Stimulated activated CD4-positive, alpha-beta T cell treated with anti-CD3 and anti-CD28 coated beads, TNF-alpha, amount 100 ng/mL, for 48 hours (primary cell): Measurements from ENCODE around the gene MRPL41.
A peak's percentile ranks its signal among the peaks of the same experiment; 100 is the strongest.
"Not testable (repeated sequence)": the region's sequence is repeated elsewhere in the genome, so short reads cannot be mapped to it uniquely, and the experiment has no call there.

Source experiments
- DNase-seq, 3 donors: peaks; one replicate each; pipeline ENCODE4 v3.0.0-alpha.2; 2020; ENCODE audit warnings: low read depth in 3 of 3

MRPL41 gene

DNA sequence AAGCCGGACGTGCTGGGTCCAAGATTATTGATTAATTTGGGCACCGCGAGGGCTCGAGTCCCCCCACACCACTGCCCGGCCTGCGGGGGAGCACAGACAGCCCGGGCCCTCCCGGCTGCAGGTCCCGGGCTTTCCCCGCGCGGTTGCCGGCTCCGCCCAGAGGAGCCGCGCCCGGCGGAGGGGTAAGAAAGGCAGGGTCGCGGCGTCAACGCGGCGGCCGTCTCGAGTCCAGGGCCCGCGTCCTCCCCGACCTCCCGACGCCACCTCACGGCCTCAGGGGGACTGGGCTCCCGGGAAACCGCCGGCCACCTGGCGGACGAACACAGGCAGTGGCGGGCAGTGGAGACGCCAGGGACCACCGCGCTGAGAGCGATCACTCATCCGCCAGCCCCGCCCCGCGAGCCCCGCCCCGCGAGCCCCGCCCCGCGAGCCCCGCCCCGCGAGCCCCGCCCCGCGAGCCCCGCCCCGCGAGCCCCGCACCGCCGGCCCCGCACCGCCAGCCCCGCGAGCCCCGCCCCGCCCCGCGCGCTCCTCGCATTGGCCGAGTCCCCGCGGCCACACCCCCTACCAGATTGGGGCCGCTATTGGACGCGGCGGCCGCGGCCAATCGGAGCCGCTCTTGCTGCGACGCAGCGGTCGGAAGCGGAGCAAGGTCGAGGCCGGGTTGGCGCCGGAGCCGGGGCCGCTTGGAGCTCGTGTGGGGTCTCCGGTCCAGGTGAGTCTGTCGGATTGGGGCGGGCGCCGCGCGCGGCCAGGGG, at the start of gene MRPL41:
MRPL41 (plus strand) TSS at position 616 of the 758 bp plus-strand sequence. CDS start 203 bp downstream, outside the sequence.
- peak; percentile 78 to 80 (median 80) for DNase-seq

DNA sequence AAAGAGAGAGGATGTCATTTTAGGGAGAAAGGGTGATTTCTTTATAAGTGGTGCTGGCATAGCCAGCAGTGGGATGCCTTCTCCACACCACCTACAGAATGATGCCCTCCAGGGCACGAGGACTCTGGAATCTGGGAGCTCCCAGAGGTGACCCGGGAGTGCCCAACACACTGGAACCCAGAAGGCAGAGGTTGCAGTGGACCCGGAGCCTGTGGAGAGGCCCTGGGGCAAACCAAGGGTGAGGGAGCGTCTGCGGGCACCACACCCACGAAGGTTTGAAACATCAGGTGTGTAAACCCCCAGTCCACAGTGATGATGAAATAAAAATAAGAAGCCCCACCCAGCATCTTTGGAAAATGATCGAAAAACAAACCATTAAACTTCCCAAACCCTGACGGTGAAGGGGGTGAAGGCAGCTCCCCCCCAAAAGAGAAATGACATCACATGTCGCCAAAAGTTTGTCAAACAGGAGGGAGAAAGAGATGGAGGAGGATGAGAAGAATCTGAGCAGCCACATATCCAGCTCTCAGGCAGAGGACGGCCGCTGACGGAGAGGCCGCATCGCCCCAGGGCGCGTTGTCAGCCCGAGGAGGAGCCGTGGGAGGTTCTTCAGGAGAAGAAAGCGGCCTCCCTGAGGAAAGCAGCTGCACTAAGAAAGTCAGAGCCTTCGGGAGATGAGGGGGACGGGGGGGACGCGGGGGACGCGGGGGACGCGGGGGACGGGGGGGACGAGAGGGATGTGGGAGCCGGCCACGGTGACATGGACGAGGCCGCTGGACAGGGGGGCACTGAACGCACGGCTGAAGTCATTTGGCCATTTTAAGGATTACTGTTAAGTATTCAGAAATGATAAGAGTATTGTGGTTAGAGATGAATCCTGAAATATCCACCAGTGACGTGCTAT, 49.4 kb upstream of the MRPL41 start:
- DNase-seq, result no peak

DNA sequence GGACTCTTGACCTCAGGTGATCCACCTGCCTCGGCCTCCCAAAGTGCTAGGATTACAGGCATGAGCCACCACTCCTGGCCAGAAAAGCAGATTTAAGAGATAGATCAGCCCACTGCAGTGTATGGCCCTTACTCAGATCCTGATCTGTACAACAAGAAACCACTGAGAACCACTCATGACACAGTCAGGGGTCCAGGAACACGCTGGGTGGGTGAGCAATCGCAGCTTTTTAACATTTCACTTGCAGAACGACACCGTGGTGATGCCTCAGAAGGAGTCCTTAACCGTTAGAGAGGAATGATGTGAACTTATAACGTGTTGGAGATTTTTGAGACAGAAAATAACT, 47.3 kb upstream of the MRPL41 start:
- no peak for DNase-seq

DNA sequence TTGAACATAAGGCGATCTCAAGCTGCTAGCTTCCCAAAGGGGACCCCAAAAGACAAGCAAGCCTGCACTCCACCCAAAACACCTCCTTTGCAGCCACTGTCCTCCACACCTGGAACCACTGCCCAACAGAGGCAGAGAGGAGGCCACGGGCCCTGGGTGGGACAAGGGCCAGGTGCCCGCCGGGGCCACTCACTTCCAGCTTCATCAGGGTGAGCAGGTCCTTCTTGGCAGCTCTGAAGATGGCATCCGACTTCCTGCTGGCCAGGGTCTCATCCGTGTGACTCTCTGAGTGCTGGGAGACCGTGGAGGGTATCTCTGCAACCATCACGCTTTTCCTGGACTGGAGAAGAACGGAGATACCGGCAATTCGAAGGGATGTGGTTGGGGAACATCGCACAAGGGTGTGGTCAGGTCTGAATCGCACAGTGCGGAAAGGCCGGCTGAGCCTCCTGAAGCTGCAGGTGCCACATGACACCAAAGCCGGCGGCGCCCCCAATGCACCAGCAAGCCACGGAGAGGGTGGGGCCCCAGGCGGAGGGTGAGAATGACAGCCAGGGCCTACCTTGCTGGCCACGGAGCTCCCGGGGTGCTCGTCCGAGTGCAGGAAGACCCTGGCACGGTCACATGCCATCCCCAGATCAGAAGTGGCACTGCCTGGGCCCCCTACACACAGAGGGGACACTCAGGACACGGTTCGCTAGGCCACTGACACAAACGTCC, 46.1 kb upstream of the MRPL41 start:
- DNase-seq, result no peak

GRCh38 chr9:137506274-137506673, 45.4 kb upstream of the MRPL41 start:
- no peak for DNase-seq

DNA sequence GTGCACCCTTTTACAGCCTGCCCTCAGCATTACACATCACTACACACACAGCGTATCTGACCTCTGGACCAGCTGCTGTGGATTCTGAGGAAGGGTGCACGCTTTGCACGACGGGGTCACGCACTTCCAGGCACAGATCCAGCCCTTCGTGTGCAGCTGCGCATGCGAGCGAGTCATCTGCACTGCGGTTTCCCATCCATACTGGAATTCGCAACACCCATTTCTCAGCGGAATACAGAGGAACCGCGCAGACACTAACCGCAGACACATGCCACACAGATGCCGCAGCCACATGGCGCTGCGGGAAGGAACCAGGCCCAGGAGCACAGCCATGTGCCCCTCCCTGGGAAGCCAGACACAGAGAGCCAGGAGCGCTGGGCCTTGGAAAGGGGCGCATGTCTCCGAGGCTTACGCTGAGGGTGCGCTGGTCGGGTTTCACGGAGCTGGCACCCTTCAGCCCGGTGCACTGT, 44.9 kb upstream of the MRPL41 start:
- no peak for DNase-seq

DNA sequence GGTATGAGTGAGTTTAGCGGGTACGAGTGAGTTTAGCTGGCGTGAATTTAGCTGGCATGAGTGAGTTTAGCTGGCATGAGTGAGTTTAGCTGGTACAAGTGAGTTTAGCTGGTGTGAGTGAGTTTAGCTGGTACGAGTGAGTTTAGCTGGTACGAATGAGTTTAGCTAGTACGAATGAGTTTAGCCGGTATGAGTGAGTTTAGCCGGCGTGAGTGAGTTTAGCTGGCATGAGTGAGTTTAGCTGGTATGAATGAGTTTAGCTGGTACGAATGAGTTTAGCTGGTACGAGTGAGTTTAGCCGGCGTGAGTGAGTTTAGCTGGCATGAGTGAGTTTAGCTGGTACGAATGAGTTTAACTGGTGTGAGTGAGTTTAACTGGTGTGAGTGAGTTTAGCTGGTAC, 42.5 kb upstream of the MRPL41 start:
- DNase-seq, result no peak

- not testable (repeated sequence) for DNase-seq
These were observed 40.6 kb upstream of the MRPL41 start for GRCh38 chr9:137511126-137511525.

DNA sequence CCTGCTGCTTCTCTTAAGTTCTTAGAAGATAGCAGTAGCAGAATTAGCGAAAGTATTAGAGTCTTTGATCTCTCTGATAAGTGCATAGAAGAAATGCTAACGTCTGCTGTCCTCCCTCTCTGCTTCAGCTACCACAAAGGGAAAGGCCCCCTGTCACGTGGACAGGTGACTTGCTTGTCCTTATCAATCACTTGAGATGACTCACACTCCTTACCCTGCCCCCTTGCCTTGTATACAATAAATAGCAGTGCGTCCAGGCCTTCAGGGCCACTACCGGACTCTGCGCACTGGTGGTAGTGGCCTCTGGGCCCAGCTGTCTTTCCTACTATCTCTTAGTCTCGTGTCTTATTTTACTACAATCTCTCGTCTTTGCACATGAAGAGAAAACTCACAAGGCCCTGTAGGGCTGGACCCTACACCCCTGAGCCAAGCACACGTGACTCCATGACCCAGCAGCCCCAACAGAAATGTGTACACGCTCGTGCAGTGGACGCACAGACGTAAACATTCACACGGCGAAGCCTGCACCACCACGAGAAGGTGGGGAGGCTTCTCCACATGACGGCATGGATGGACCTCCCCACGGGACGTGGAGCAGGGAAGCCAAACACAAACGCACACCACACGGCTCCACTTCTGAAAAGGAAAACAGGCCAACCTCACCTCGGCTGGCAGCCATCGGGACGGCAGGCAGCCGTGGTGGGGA, 39.8 kb upstream of the MRPL41 start:
- DNase-seq, result no peak

GRCh38 chr9:137513136-137513535, 38.5 kb upstream of the MRPL41 start:
- DNase-seq, result not testable (repeated sequence)

DNA sequence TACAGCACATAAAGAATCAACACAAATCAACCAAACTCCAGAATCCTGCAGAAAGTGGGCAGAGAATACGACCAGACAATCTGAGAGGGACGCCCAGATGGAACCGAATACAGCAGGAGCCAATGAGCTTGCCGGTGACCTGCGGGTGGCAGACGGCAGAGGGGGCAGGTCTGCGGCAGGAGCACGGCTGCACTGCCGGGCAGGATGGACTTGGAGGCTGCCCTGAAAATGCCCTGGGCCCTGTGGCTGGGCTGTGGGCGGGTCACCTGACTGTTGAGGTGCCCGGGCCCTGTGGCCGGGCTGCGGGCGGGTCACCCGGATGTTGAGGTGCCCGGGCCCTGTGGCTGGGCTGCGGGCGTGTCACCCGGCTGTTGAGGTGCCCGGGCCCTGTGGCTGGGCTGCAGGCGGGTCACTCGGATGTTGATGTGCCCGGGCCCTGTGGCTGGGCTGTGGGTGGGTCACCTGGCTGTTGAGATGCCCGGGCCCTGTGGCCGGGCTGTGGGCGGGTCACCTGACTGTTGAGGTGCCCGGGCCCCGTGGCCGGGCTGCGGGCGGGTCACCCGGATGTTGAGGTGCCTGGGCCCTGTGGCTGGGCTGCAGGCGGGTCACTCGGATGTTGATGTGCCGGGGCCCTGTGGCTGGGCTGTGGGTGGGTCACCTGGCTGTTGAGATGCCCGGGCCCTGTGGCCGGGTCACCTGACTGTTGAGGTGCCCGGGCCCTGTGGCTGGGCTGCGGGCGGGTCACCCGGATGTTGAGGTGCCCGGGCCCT, 37.7 kb upstream of the MRPL41 start:
- not testable (repeated sequence) for DNase-seq

DNA sequence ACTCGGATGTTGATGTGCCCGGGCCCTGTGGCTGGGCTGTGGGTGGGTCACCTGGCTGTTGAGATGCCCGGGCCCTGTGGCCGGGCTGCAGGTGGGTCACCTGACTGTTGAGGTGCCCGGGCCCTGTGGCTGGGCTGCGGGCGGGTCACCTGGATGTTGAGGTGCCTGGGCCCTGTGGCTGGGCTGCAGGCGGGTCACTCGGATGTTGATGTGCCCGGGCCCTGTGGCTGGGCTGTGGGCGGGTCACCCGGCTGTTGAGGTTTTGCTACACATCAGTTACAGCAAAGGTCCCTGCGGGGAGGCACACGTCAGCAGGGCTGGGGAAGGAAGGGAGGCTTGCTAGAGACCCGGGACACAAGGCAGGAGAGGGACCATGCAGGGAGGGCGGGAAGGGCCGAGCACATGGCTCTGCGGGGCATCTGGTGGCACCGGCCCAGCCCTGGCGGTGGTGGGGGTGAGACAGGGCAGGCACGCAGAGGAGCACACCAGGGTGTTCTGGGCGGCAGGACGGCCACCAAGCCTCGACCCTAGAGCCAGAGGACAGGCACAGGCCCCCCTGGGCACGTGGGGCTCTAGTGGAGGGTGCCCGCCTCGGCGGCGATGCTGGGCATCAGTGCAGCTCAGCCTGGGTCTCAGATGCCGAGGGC, 36.9 kb upstream of the MRPL41 start:
- no peak for DNase-seq

GRCh38 chr9:137515338-137515724, 36.3 kb upstream of the MRPL41 start:
- DNase-seq, result no peak

GRCh38 chr9:137516144-137516917, 35.3 kb upstream of the MRPL41 start:
- DNase-seq, result no peak

DNA sequence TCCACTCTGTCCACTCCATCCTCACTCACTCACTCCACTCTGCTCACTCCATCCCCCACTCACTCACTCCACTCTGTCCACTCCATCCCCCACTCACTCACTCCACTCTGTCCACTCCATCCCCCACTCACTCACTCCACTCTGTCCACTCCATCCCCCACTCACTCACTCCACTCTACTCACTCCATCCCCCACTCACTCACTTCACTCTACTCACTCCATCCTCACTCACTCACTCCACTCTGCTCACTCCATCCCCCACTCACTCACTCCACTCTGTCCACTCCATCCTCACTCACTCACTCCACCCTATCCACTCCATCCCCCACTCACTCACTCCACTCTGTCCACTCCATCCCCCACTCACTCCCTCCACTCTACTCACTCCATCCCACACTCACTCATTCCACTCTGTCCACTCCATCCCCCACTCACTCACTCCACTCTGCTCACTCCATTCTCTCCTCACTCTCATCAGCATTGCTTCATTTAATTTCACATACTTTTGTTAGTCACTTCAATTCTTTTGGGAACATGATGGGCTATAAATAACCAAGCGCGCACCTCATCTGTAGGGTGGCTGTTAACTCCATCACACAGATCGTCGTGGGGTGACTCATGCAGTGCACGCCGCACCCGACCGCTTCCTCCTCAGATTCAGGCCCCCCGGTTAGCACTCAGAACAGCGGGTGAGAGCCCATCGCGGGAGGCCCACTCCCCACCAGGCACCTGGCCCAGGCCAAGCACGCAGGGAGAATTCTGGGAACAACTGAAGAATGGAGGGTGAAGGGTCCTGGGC, 32.8 kb upstream of the MRPL41 start:
- DNase-seq, result not testable (repeated sequence)

DNA sequence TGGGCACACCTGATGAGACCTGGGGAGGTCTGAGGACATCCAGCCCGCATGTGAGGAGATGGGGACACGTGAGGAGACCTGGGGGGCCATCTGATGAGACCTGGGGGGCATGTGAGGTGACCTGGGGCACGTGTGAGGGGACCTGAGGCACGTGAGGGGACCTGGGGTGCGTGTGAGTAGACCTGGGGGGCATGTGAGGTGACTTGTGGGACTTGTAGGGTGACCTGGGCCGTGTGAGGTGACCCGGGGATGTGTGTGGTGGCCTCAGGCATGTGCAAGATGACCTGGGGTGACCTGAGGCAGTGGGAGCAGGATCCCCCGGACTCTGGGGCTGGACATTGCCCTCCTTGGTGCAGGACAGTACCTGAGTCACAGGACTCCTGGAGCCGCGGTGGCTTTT, 32.1 kb upstream of the MRPL41 start:
- DNase-seq, result no peak

GRCh38 chr9:137520614-137521404, 30.9 kb upstream of the MRPL41 start:
- no peak for DNase-seq
